ENCODE data around the gene PRSS36. TPM values are rescaled to one million over a fixed set of nuclear protein-coding genes. Genes with fewer than 3 reads are reported as not detected.

The PRSS36 gene
- total and polyA plus RNA-seq, 9 donors: 0.28 to 2.1 (median 1.1) TPM; not detected in 2

- H3K27me3 ChIP-seq: no peaks in the 10 kb centered on the region
- 90 to 96% (median 94%) methylated on average over 5 of the region's 5 CpGs for WGBS, 3 donors
- no peak overlapping the region for H3K27ac ChIP-seq
- peaks cover 4% of the 10 kb centered on the region for H3K4me1 ChIP-seq (ENCODE audit: insufficient read depth)
- H3K9me3 ChIP-seq: no peaks in the 10 kb centered on the region
- no peak for DNase-seq
- no peak overlapping the region for H3K4me3 ChIP-seq
- intact Hi-C loops (cut with DNase I): no loop called here
- no peak for TF ChIP-seq CTCF (IDR thresholded peaks at IDR 0.05)
- TF ChIP-seq EP300 (IDR thresholded peaks at IDR 0.05): no peak
- no peak for TF ChIP-seq POLR2A (IDR thresholded peaks at IDR 0.05)
- no peaks in the 10 kb centered on the region for H3K36me3 ChIP-seq
Measured at GRCh38 chr16:31092330-31092729, 57.5 kb downstream of the PRSS36 start.

- Histone ChIP-seq H3K4me1 (ENCODE audit: insufficient read depth) (peaks cover 4% of the 10 kb centered on the region), H3K9me3 (no peaks in the 10 kb centered on the region), H3K36me3 (no peaks in the 10 kb centered on the region), H3K4me3 (no peak overlapping the region), H3K27ac (no peak overlapping the region), H3K27me3 (no peaks in the 10 kb centered on the region)
- DNase-seq: peak in 1 of 5 donors; percentile 10
- TF ChIP-seq POLR2A (IDR thresholded peaks at IDR 0.05) (no peak), EP300 (IDR thresholded peaks at IDR 0.05) (no peak), CTCF (IDR thresholded peaks at IDR 0.05) (no peak)
- intact Hi-C loops (cut with DNase I): no loop called here
- 67 to 76% (median 75%) methylated on average over 2 of the region's 2 CpGs for WGBS, 3 donors
Measured at GRCh38 chr16:31090540-31090939, 59.3 kb downstream of the PRSS36 start.

- intact Hi-C loops (cut with DNase I): loop anchor here in 1 of 4 donors (10.0 kb wide), 1 partner anchor 96 kb away; the partner anchor contains the start of gene FUS
- H3K9me3 ChIP-seq: no peaks in the 10 kb centered on the region
- H3K27ac ChIP-seq: no peak overlapping the region
- no peaks in the 10 kb centered on the region for H3K36me3 ChIP-seq
- no peak for TF ChIP-seq CTCF (IDR thresholded peaks at IDR 0.05)
- H3K27me3 ChIP-seq: no peaks in the 10 kb centered on the region
- peaks cover 4% of the 10 kb centered on the region for H3K4me1 ChIP-seq (ENCODE audit: insufficient read depth)
- no peak overlapping the region for H3K4me3 ChIP-seq
- 91 to 96% (median 95%) methylated on average over 8 of the region's 8 CpGs for WGBS, 3 donors
- no peak for DNase-seq
Measured at GRCh38 chr16:31089199-31089598, 60.7 kb downstream of the PRSS36 start.

Small RNAs within 50 kb of the gene (small RNA-seq; reads per million reads assigned to genes)
- gene AC009088.4 (not detected), gene NDUFA3P6 (not detected)

Other genes starting within 250 kb of the PRSS36 start
- gene FBXL19, start 226.5 kb downstream of the PRSS36 start, total RNA-seq: 10 to 100 TPM; 10.2 to 24.3 (median 15.4) TPM
- 10 to 100 TPM in 1 of 2 donors, 1 to 10 TPM in 1; 1.6 to 12.4 TPM for gene FBXL19, start 226.5 kb downstream of the PRSS36 start, polyA plus RNA-seq
- 10 to 100 TPM; 21.5 to 30.8 (median 24.1) TPM for gene ORAI3, start 201.0 kb downstream of the PRSS36 start, total RNA-seq
- gene ORAI3, start 201.0 kb downstream of the PRSS36 start, polyA plus RNA-seq: 10 to 100 TPM; 26.0 to 27.5 TPM
- 10 to 100 TPM in 5 of 7 donors, 1 to 10 TPM in 2; 5.0 to 31.8 (median 24.9) TPM for gene SETD1A, start 192.3 kb downstream of the PRSS36 start, total RNA-seq
- 10 to 100 TPM in 1 of 2 donors, 1 to 10 TPM in 1; 5.8 to 17.1 TPM for gene SETD1A, start 192.3 kb downstream of the PRSS36 start, polyA plus RNA-seq
- gene HSD3B7, start 164.9 kb downstream of the PRSS36 start, total RNA-seq: 10 to 100 TPM in 4 of 7 donors, 1 to 10 TPM in 3; 8.0 to 24.5 (median 10.5) TPM
- 1 to 10 TPM; 3.9 to 8.0 TPM for gene HSD3B7, start 164.9 kb downstream of the PRSS36 start, polyA plus RNA-seq
- 1 to 10 TPM in 4 of 7 donors, under 1 TPM in 3; 0.34 to 1.5 (median 1.0) TPM for gene STX1B, start 139.4 kb downstream of the PRSS36 start, total RNA-seq
- gene STX1B, start 139.4 kb downstream of the PRSS36 start, polyA plus RNA-seq: under 1 TPM; 0.36 to 0.57 TPM
- gene STX4, start 116.5 kb downstream of the PRSS36 start, total RNA-seq: 10 to 100 TPM; 26.2 to 73.8 (median 59.2) TPM
- 10 to 100 TPM; 34.4 to 53.7 TPM for gene STX4, start 116.5 kb downstream of the PRSS36 start, polyA plus RNA-seq
- 1 to 10 TPM; 4.2 to 7.4 (median 5.7) TPM for gene ZNF668, start 75.8 kb downstream of the PRSS36 start, total RNA-seq
- gene ZNF668, start 75.8 kb downstream of the PRSS36 start, polyA plus RNA-seq: 1 to 10 TPM; 1.3 to 6.7 TPM
- gene ZNF646, start 75.6 kb downstream of the PRSS36 start, total RNA-seq: 10 to 100 TPM; 12.4 to 16.3 (median 14.8) TPM
- 10 to 100 TPM in 1 of 2 donors, 1 to 10 TPM in 1; 2.3 to 12.0 TPM for gene ZNF646, start 75.6 kb downstream of the PRSS36 start, polyA plus RNA-seq
- 1 to 10 TPM; 1.1 to 2.9 (median 1.5) TPM for gene PRSS53, start 61.1 kb downstream of the PRSS36 start, total RNA-seq
- gene PRSS53, start 61.1 kb downstream of the PRSS36 start, polyA plus RNA-seq: 1 to 10 TPM in 1 of 2 donors, under 1 TPM in 1; 0.30 to 1.4 TPM
- gene VKORC1, start 55.3 kb downstream of the PRSS36 start, total RNA-seq: 100 to 1,000 TPM in 1 of 7 donors, 10 to 100 TPM in 6; 72.1 to 114 (median 84.5) TPM
- gene VKORC1, start 55.3 kb downstream of the PRSS36 start, polyA plus RNA-seq: 100 to 1,000 TPM; 117 to 141 TPM
- gene BCKDK, start 41.7 kb downstream of the PRSS36 start, total RNA-seq: 10 to 100 TPM; 34.1 to 51.9 (median 40.5) TPM
- 10 to 100 TPM; 18.6 to 29.2 TPM for gene BCKDK, start 41.7 kb downstream of the PRSS36 start, polyA plus RNA-seq
- gene KAT8, start 32.4 kb downstream of the PRSS36 start, total RNA-seq: 100 to 1,000 TPM in 4 of 7 donors, 10 to 100 TPM in 3; 71.5 to 129 (median 105) TPM
- 10 to 100 TPM; 66.4 to 87.0 TPM for gene KAT8, start 32.4 kb downstream of the PRSS36 start, polyA plus RNA-seq
- 10 to 100 TPM in 1 of 7 donors, 1 to 10 TPM in 4, not detected in 2; 1.4 to 47.0 (median 2.4) TPM for gene PRSS8, start 14.3 kb downstream of the PRSS36 start, total RNA-seq
- gene PRSS8, start 14.3 kb downstream of the PRSS36 start, polyA plus RNA-seq: under 1 TPM in 1 of 2 donors, not detected in 1; 0.05 TPM
- gene FUS, start 30.1 kb upstream of the PRSS36 start, total RNA-seq: 100 to 1,000 TPM in 5 of 7 donors, 10 to 100 TPM in 2; 62.2 to 436 (median 355) TPM
- gene FUS, start 30.1 kb upstream of the PRSS36 start, polyA plus RNA-seq: 100 to 1,000 TPM; 309 to 469 TPM
- 10 to 100 TPM in 6 of 7 donors, 1 to 10 TPM in 1; 9.4 to 35.8 (median 20.2) TPM for gene PYCARD, start 52.7 kb upstream of the PRSS36 start, total RNA-seq
- 10 to 100 TPM in 1 of 2 donors, 1 to 10 TPM in 1; 1.8 to 28.1 TPM for gene PYCARD, start 52.7 kb upstream of the PRSS36 start, polyA plus RNA-seq
- gene TRIM72, start 64.1 kb upstream of the PRSS36 start, total RNA-seq: under 1 TPM in 3 of 7 donors, not detected in 4; 0.05 to 0.11 (median 0.07) TPM
- gene TRIM72, start 64.1 kb upstream of the PRSS36 start, polyA plus RNA-seq: under 1 TPM in 1 of 2 donors, not detected in 1; 0.01 TPM
- not detected for gene PYDC1, start 67.1 kb upstream of the PRSS36 start, total RNA-seq
- gene PYDC1, start 67.1 kb upstream of the PRSS36 start, polyA plus RNA-seq: not detected
- 1 to 10 TPM; 2.3 to 8.2 (median 4.1) TPM for gene ITGAM, start 109.9 kb upstream of the PRSS36 start, total RNA-seq
- gene ITGAM, start 109.9 kb upstream of the PRSS36 start, polyA plus RNA-seq: 1 to 10 TPM; 1.7 to 6.8 TPM
- gene ITGAX, start 205.1 kb upstream of the PRSS36 start, total RNA-seq: 10 to 100 TPM in 1 of 7 donors, 1 to 10 TPM in 5, under 1 TPM in 1; 0.83 to 13.9 (median 2.0) TPM
- gene ITGAX, start 205.1 kb upstream of the PRSS36 start, polyA plus RNA-seq: 1 to 10 TPM in 1 of 2 donors, under 1 TPM in 1; 0.56 to 3.5 TPM
- gene ITGAD, start 243.3 kb upstream of the PRSS36 start, total RNA-seq: under 1 TPM in 2 of 7 donors, not detected in 5; 0.10 to 0.15 TPM
- gene ITGAD, start 243.3 kb upstream of the PRSS36 start, polyA plus RNA-seq: 1 to 10 TPM in 1 of 2 donors, under 1 TPM in 1; 0.05 to 2.7 TPM